GM23338 (cell line): ENCODE measurements around the gene MEGF11. TPM values are rescaled to one million over a fixed set of nuclear protein-coding genes. Genes with fewer than 3 reads are reported as not detected.

ENCODE experiments used
- ATAC-seq: fragments of 200-7000 bp; cut with Tn5 transposase; 3 replicates; pipeline ENCODE4 v1.9.1; 2020
- DNase-seq: peaks from one replicate; pipeline ENCODE4 v3.0.0-alpha.2; 2015; ENCODE audit warnings: low spot score
- H2AFZ ChIP-seq: fragments of 200-600 bp; sonication (generic); 2 replicates; pipeline ENCODE4 v1.8.0; 2016; ENCODE audit warnings: antibody characterized with exemption, mild to moderate bottlenecking, moderate library complexity
- H3F3A ChIP-seq: fragments of 200-600 bp; sonication (generic); replicated peaks from 2 replicates; pipeline ENCODE4 v1.8.0; 2017; ENCODE audit warnings: antibody characterized with exemption, mixed run types, low read depth
- H3K27ac ChIP-seq: fragments of 200-600 bp; sonication (generic); 2 replicates; pipeline ENCODE4 v1.6.1; 2016; ENCODE audit warnings: low read depth
- H3K27me3 ChIP-seq: fragments of 200-600 bp; sonication (generic); 2 replicates; pipeline ENCODE4 v1.8.0; 2016; ENCODE audit warnings: mild to moderate bottlenecking, mixed run types, moderate library complexity; ENCODE audit not compliant: insufficient read depth
- H3K36me3 ChIP-seq: fragments of 200-600 bp; sonication (generic); 2 replicates; pipeline ENCODE4 v1.8.0; 2016; ENCODE audit warnings: mild to moderate bottlenecking; ENCODE audit not compliant: insufficient read depth
- H3K4me1 ChIP-seq: fragments of 200-600 bp; sonication (generic); 2 replicates; pipeline ENCODE4 v1.8.0; 2016; ENCODE audit warnings: mild to moderate bottlenecking, moderate library complexity; ENCODE audit not compliant: insufficient read depth
- H3K4me2 ChIP-seq: fragments of 200-600 bp; sonication (generic); 2 replicates; pipeline ENCODE4 v1.7.1; 2017; ENCODE audit warnings: mixed run types
- H3K4me3 ChIP-seq: fragments of 200-600 bp; sonication (generic); 2 replicates; pipeline ENCODE4 v1.6.1; 2016; ENCODE audit warnings: mixed run types
- H3K79me2 ChIP-seq: fragments of 200-600 bp; sonication (generic); replicated peaks from 2 replicates; pipeline ENCODE4 v1.8.0; 2017; ENCODE audit warnings: mild to moderate bottlenecking; ENCODE audit not compliant: insufficient read depth
- H3K9me2 ChIP-seq: fragments of 200-600 bp; sonication (generic); 2 replicates; pipeline ENCODE4 v1.8.0; 2017; ENCODE audit not compliant: insufficient read depth
- H4K20me1 ChIP-seq: fragments of 200-600 bp; sonication (generic); replicated peaks from 2 replicates; pipeline ENCODE4 v1.8.0; 2017; ENCODE audit warnings: mild to moderate bottlenecking; ENCODE audit not compliant: insufficient read depth
- H3K27ac Mint-ChIP-seq: 2 replicates; pipeline ENCODE4 v1.8.0; 2020; ENCODE audit warnings: inconsistent platforms, mild to moderate bottlenecking, moderate library complexity, mixed read lengths
- H3K27me3 Mint-ChIP-seq: 3 replicates; pipeline ENCODE4 v1.8.0; 2022; ENCODE audit warnings: low read depth, mild to moderate bottlenecking, moderate library complexity, mixed read lengths, inconsistent platforms; ENCODE audit not compliant: insufficient read depth, poor library complexity
- H3K36me3 Mint-ChIP-seq: 3 replicates; pipeline ENCODE4 v1.8.0; 2021; ENCODE audit warnings: low read depth, mild to moderate bottlenecking, inconsistent platforms, moderate library complexity, mixed read lengths
- H3K4me1 Mint-ChIP-seq: 3 replicates; pipeline ENCODE4 v1.8.0; 2020; ENCODE audit warnings: mild to moderate bottlenecking, inconsistent platforms, mixed read lengths
- H3K4me3 Mint-ChIP-seq: 3 replicates; pipeline ENCODE4 v1.8.0; 2021; ENCODE audit warnings: moderate library complexity, mild to moderate bottlenecking, inconsistent platforms, mixed read lengths
- H3K9me3 Mint-ChIP-seq: 3 replicates; pipeline ENCODE4 v1.8.0; 2020; ENCODE audit warnings: moderate library complexity, mild to moderate bottlenecking, inconsistent platforms, mixed read lengths
- CREB1 ChIP-seq: fragments of 250-450 bp; sonication (Bioruptor Pico); IDR thresholded peaks from 2 replicates; pipeline ENCODE4 v1.5.0; 2020; ENCODE audit warnings: low read depth, mild to moderate bottlenecking, moderate library complexity
- ETS1 ChIP-seq: IDR thresholded peaks from 2 replicates; pipeline ENCODE4 v1.6.1; 2016; ENCODE audit warnings: antibody characterized with exemption
- EZH2 ChIP-seq: fragments of 200-600 bp; sonication (generic); IDR thresholded peaks from one replicate; pipeline ENCODE4 v1.8.0; 2017; ENCODE audit warnings: antibody characterized with exemption, mild to moderate bottlenecking, low read depth; ENCODE audit not compliant: unreplicated experiment
- EZH2phosphoT487 ChIP-seq: fragments of 200-600 bp; sonication (generic); IDR thresholded peaks from one replicate; pipeline ENCODE4 v1.8.1; 2018; ENCODE audit warnings: antibody characterized with exemption; ENCODE audit not compliant: unreplicated experiment
- JUNB ChIP-seq: IDR thresholded peaks from one replicate; pipeline ENCODE4 v1.6.1; 2016; ENCODE audit warnings: antibody characterized with exemption; ENCODE audit not compliant: unreplicated experiment
- NANOG ChIP-seq: IDR thresholded peaks from 2 replicates; pipeline ENCODE4 v1.6.1; 2016; ENCODE audit warnings: antibody characterized with exemption, borderline replicate concordance
- POLR2AphosphoS5 ChIP-seq: IDR thresholded peaks from 2 replicates; pipeline ENCODE4 v1.6.1; 2016; ENCODE audit warnings: antibody characterized with exemption, low read depth
- REST ChIP-seq: IDR thresholded peaks from one replicate; pipeline ENCODE4 v1.6.1; 2018; ENCODE audit warnings: antibody characterized with exemption; ENCODE audit not compliant: unreplicated experiment
- STAT1 ChIP-seq: IDR thresholded peaks from one replicate; pipeline ENCODE4 v1.6.1; 2016; ENCODE audit warnings: antibody characterized with exemption; ENCODE audit not compliant: unreplicated experiment
- ZNF331 ChIP-seq: fragments of 250-450 bp; sonication (Bioruptor Pico); IDR thresholded peaks from 2 replicates; pipeline ENCODE4 v1.5.0; 2020; ENCODE audit warnings: low read depth, mild to moderate bottlenecking, moderate library complexity
- ZNF462 ChIP-seq: fragments of 250-450 bp; sonication (Bioruptor Pico); IDR thresholded peaks from 2 replicates; pipeline ENCODE4 v1.5.0; 2020; ENCODE audit warnings: mild to moderate bottlenecking, moderate library complexity
- polyA plus RNA-seq: library from polyadenylated mRNA; unstranded; fragments of >200 nt; fragmentation: Nextera tagmentation; extraction: Ambion mirVana; gene quantifications from 2 replicates; pipeline ENCODE4 v1.2.1, GENCODE V29; 2016
- total RNA-seq: library from RNA; depleted of rRNA; stranded (reverse); fragments of >200 nt; shearing (Covaris generic); gene quantifications from 2 replicates; pipeline ENCODE4 v1.2.3, GENCODE V29; 2014

MEGF11 gene
- total and polyA plus RNA-seq, 2 experiments from 2014 or later = 1.3 to 1.9 TPM

GRCh38 chr15:66170042-66170441 lies 83.5 kb downstream of the MEGF11 start:
- H3K27me3 ChIP-seq = no peaks in the 10 kb centered on the region
- DNase-seq (no peak), ATAC-seq (no peak)
- peaks cover 14% of the 10 kb centered on the region for H3K27me3 Mint-ChIP-seq
- H3K4me1 Mint-ChIP-seq = peaks cover 27% of the 10 kb centered on the region
- H3K4me1 ChIP-seq = no peaks in the 10 kb centered on the region
- no peak overlapping the region for H3K27ac Mint-ChIP-seq
- H3K4me2 ChIP-seq = no peak overlapping the region
- H2AFZ ChIP-seq = no peak overlapping the region
- H3K4me3 ChIP-seq = no peak overlapping the region
- H3K9me3 Mint-ChIP-seq = no peaks in the 10 kb centered on the region
- H3K79me2 ChIP-seq = no peaks in the 10 kb centered on the region
- H3K9me2 ChIP-seq = peaks cover 4% of the 10 kb centered on the region; the same call in 1 of the 2 replicates
- H3K36me3 Mint-ChIP-seq = no peaks in the 10 kb centered on the region
- H3F3A ChIP-seq = no peaks in the 10 kb centered on the region
- no peaks in the 10 kb centered on the region for H3K36me3 ChIP-seq
- H3K27ac ChIP-seq = no peak overlapping the region
- no peaks in the 10 kb centered on the region for H4K20me1 ChIP-seq
- H3K4me3 Mint-ChIP-seq = no peak overlapping the region
- TF ChIP-seq ZNF331 (CRISPR knock-in tag) = no peak
- TF ChIP-seq CREB1 (CRISPR knock-in tag) = no peak
- no peak for TF ChIP-seq JUNB
- no peak for TF ChIP-seq EZH2phosphoT487
- TF ChIP-seq EZH2 = no peak
- no peak for TF ChIP-seq NANOG
- TF ChIP-seq ZNF462 (CRISPR knock-in tag) = no peak
- TF ChIP-seq ETS1 = no peak
- TF ChIP-seq STAT1 = no peak
- TF ChIP-seq POLR2AphosphoS5 = no peak
- TF ChIP-seq REST = no peak
